Fibroblast of skin of back (primary cell): Measurements from ENCODE around the gene TSPAN8.
A peak's percentile ranks its signal among the peaks of the same experiment; 100 is the strongest.
"Not testable (repeated sequence)": the region's sequence is repeated elsewhere in the genome, so short reads cannot be mapped to it uniquely, and the experiment has no call there.

ENCODE experiments used
- DNase-seq: peaks from one replicate; pipeline ENCODE4 v3.0.0-alpha.2; 2013

Gene TSPAN8

DNA sequence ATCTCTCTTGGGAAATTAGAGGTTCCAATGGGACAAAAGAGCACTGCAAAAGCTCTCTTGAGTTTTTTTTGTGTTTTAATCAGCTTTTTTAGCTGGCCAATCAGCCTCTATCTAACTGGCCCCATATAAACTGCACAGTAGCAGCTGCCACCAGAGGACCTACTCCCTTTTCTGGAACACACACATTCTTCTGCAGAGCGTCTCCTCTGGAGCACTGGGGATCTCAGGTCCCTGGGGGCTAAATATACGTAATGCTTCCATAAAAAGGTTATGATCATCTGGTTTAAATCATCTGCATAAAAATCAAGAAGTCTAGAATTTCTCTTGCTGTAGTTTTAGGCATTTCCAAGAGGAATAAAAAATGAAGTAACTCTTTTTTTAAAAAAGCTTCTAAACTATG lies 32.3 kb downstream of the TSPAN8 start:
- DNase-seq: peak; percentile 76

DNA sequence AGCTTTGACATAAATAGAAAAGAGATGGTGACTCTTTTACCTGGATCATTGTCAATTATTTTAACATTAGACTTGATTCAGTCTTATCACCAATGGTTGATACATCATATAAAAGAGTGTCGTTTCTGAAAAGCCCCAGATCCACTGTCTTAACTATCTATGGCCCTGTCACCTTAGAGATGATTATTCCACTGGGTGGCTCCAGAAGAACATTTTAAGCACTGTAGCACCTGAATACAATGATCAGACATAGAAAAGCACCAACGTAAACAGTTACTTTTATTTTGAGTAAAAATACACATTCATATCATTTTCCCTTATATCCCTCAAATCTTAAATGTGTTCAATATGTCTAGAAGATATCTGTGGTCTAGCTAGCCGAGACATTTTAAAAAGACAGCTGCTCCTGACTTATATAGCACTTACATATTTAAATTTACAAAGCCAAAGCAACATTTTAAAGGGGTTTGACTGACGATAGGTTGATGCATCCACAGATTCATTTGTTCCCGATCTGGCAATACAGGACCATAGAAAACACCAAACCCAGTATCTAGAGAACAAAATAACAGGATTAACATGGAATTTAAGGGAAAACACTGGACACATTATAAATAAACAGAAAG lies 32.9 kb downstream of the TSPAN8 start:
- DNase-seq: no peak

DNA sequence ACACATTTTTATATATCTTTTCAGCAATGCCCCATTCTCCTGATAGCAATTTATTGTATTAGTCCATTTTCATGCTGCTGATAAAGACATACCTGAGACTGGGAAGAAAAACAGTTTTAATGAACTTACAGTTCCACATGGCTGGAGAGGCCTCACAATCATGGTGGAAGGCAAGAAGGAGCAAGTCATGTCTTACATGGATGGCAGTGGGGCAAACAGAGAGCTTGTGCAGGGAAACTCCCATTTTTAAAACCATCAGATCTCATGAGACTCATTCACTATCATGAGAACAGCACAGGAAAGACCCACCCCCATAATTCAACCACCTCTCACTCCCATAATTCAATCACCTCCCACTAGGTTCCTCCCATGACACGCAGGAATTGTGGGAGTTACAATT lies 44.7 kb downstream of the TSPAN8 start:
- not testable (repeated sequence) for DNase-seq

DNA sequence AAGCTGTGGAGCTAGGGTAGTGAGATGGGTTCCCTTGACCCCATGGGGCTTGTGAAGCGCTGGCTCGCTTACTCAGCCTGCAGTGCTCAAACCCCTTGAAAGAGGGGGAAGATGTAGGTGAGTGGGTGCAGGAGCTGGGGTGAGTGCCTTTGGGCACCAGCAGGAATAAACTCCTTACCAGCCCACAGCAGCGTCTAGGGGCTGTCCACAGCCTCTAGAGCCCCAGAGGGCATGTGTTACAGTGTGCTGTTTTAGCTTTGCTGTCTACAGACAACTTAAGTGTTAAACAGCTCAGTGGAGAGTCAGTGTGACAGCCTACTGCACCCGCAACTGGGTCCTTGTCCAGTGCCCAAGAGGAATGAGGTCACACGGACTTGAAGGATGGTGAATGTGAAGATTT lies 48.0 kb downstream of the TSPAN8 start:
- DNase-seq: no peak

DNA sequence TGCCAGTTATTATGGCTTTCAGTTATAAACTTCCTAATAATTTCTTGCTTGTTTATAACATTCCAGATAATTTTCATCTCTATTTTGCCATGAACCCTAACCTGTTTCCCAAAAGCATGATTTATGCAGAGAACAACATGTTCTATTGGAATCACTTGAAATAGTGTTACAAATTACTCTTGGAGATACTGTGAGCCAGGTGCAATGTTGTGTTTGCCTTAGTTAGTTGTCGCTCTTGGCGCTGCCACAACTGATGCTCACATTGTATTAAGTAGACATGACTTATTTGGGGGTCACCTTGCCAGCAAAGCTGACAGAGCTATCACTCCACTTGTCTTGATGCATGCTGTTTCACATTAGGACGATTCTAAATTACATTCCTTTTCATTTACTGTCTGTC lies 49.4 kb downstream of the TSPAN8 start:
- no peak for DNase-seq

DNA sequence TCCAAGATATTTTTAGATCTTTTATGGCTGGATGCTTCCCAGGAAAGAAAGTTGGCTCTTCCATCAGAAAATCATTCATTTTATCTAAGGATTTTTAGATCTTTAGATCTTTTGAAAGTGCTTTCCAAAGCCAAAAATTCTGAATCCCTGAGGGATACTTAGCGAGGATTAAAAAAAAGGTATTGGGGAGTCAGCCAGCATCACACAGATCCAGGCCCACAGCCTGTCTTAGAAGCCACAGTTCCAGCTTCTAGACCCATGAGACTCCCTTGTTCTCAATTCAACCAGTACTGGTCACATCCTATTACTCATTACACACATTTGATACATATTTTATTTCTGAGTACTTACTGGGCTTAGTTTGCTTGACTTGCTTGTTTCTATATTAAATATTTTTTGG lies 49.9 kb downstream of the TSPAN8 start:
- peak; percentile 9 for DNase-seq

DNA sequence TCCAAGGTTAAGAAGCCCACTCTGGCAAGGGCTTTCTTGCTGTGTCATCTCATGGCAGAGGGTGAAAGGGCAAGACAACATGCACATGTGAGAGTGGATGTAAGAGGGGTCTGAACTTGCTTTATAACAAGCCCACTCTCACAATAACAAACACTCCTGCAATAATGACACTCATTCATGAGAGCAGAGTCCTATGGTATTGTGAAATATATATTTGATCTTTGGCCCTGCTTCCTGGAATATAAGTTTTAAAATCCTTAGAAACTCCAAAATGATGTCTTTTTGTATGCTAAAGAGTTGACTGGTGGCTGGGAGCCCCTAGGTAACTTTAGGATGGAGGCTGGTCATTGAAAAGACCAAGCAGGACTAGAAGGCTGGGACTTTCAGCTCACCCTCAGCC lies 51.8 kb downstream of the TSPAN8 start:
- no peak for DNase-seq

DNA sequence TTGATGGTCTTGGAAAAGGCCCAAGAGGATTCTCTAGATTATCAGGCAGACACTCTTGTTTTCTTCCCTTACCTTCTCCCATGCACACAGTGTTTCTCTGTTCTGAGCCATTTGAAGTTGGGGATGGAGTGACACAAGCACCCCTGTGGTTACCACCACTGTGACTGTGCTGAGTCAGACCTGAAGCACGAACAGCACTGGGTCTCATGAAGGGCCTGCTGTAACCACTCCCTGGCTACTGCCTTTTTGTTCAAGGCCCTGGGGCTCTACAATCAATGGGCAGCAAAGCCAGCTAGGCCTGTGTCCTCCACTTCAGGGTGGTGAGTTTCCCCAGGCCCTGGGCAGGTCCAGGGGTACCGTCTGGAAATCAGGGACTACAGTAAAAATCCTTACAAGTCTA lies 65.5 kb downstream of the TSPAN8 start:
- DNase-seq: peak; percentile 45

DNA sequence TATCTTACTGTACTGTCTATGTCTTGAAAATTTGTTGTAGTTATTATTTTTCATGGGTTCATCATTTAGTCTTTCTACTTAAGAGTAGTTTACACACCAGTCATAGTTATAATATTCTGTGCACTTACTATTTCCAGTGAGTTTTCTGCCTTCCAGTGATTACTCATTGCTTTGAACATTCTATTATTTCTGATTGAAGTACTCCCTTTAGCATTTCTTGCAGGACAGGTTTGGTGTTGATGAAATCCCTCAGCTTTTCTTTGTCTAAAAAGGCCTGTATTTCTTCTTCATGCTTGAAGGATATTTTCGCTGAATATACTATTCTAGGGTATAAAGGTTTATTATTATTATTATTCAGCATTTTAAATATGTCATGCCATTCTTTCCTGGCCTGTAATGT lies 66.8 kb downstream of the TSPAN8 start:
- DNase-seq: no peak

DNA sequence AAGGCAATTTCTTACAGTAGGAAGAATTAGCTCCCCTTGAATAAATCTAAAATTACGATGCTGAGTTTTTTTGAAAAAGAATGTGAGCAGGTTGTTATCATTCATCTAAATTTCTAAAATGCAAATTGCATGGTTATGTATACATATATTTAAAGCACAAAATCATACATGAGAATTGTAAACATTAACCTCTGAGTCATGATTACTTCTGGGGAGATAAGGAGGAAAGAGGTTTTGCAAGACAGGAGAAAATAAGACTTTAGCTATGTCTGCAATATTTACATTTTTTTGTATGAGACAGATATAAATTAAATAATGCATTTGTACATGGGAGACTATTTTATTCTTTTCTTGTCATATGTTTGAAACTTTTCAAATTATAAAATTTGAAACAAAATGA lies 72.2 kb downstream of the TSPAN8 start:
- DNase-seq: no peak

DNA sequence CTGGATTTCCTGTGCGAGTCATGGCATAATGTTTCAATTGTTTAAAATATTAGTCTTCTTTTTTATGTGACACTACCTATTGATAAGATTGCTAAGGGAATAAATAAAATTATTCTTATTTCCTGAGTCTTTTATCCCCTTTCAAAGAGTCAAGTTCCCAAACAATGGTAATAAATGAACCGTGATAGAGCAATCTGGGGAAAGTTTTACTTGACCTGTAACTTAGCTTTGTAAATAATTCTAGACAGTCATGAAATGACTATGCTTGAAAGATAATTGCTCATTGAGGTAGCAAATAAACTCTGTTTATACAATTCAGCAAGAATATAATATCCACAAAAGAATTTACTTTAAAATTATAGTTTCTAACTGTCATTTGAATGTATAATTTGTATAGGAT lies 82.1 kb downstream of the TSPAN8 start:
- DNase-seq: no peak
